Measurements from ENCODE around the gene TMTC3. TPM values are rescaled to one million over a fixed set of nuclear protein-coding genes. Genes with fewer than 3 reads are reported as not detected.

TMTC3 gene
- total RNA-seq, 1 experiment from 2014 or later, result 4.2 TPM

GRCh38 chr12:88225776-88226175, 83.7 kb downstream of the TMTC3 start:
- DNase-seq (ENCODE audit: low spot score), result no peak

- DNase-seq (ENCODE audit: low spot score), result no peak
Measured at GRCh38 chr12:88227263-88227662, 85.2 kb downstream of the TMTC3 start.

GRCh38 chr12:88227871-88228270, 85.8 kb downstream of the TMTC3 start:
- no peak for DNase-seq (ENCODE audit: low spot score)

GRCh38 chr12:88228720-88229119, 86.6 kb downstream of the TMTC3 start:
- DNase-seq (ENCODE audit: low spot score), result no peak

GRCh38 chr12:88230271-88230670, 88.2 kb downstream of the TMTC3 start:
- DNase-seq (ENCODE audit: low spot score), result no peak

DNA sequence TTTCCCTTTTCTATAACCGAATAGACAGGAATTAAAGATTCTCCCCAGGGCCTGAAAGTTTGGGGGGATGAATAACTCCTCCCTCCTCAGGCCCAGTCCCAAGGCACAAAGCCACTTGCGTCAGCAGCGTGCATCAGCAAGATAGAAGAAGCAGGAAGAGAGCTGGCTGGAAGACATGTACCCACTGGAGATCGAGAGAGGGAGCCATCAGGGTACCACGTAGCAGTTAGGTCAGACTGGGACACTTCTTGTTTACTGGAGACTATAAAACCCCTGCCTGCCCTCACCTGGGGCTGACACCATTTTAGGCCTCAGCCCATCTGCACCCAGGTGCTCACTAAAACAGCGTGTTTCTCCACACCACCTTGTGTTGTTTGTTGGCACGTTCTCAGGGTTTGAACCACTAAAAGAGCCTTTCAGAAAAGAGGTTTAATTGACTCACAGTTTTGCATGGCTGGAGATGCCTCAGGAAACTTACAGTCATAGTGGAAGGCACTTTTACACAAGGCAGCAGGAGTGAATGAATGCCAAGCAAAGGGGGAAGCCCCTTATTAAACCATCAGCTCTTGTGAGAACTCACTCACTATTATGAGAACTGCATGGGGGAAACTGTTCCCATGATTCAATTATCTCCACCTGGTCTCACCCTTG, 93.2 kb downstream of the TMTC3 start:
- DNase-seq (ENCODE audit: low spot score), result no peak

DNA sequence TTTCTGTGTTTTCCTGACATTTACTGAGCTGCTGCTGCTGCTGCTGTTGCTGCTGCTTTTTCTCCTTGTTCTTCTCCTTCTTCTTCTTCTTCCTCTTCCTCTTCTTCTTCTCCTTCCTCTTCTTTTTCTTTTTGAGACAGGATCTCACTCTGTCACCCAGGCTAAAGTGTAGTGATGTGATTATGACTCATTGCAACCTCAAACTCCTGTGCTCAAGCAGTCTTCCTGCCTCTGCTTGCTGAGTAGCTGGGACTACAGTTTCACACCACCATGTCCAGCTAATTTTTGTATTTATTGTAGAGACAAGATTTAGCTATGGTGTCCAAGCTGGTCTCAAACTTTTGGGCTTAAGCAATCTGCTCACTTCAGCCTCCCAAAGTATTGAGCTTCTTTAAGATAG, 95.8 kb downstream of the TMTC3 start:
- no peak for DNase-seq (ENCODE audit: low spot score)

DNA sequence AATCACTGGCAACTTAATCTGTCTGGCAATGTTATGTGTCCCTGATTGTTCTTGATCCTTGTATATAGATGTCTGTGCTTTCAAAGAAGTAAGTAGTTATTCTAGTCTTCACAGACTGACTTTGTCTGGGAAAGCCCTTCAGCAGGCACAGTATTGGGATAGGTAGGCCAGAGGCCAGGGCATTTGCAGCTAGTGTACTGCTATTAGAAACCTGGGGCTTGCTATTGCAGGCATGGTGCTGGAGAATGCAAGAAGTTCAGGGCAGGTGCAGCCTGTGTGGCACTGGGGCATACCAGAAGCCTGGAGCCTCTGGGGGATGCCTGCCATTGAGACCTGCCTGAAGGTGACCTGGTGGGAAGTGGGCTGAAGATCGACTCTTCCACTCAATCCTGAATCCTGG, 96.3 kb downstream of the TMTC3 start:
- no peak for DNase-seq (ENCODE audit: low spot score)

DNA sequence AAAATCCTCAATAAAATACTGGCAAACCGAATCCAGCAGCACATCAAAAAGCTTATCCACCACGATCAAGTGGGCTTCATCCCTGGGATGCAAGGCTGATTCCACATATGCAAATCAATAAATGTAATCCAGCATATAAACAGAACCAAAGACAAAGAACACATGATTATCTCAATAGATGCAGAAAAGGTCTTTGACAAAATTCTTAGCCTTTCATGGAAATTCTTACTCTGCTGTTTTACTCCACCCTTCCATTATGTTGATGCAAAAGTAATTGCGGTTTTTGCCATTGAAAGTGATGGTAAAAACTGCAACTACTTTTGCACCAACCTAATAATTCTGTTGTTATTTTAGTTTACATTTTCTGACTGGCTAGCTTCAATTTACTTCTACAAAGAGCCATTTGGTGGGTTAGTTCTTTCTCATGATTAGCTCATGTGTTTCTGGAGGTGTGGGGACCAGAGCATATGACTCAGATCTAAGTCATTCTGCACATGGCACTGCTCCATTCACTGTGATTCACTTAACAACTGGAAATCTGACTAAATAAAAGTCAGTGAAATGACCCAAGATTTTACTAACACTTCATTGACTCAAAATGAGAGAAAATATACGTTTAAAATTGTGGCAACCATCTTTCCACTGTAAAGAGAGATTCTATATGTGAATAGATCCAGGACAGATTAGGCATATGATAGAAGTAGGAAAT, 99.9 kb downstream of the TMTC3 start:
- no peak for DNase-seq (ENCODE audit: low spot score)

DNA sequence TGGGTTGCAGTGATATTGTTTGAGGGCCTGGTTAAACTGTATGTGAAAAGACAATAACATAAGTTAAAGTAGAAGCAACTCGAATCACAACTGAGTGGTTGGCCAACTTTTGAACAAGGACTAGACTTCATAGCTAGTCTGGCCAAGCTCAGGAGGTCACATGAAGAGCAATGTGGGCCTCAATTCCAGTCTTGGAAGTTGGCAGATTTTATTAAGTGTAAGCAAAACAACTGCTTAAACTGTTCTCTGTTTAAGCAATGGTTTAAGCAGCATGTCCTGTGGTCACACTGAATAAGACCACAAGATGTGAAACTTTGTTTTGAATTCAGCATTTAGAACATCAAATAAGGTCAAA, 100.4 kb downstream of the TMTC3 start:
- DNase-seq (ENCODE audit: low spot score), result no peak

DNA sequence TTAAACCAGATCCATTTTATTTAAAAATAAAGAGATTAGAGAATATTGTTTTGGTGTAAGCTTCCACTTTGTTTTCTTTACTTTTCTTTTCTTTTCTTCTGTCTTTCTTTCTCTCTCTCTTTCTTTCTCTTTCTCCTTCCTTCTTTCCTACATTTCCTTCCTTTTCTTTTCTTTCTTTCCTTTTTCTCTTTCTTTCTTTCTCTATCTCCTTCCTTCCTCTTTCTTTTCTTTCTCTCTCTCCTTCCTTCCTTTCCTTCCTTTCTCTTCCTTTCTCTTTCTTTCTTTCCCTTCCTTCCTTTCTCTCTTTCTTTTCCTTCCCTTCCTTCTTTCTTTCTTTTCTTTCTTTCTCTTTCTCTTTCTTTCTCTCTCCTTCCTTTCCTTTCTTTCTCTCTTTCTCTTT, 100.8 kb downstream of the TMTC3 start:
- no peak for DNase-seq (ENCODE audit: low spot score)

DNA sequence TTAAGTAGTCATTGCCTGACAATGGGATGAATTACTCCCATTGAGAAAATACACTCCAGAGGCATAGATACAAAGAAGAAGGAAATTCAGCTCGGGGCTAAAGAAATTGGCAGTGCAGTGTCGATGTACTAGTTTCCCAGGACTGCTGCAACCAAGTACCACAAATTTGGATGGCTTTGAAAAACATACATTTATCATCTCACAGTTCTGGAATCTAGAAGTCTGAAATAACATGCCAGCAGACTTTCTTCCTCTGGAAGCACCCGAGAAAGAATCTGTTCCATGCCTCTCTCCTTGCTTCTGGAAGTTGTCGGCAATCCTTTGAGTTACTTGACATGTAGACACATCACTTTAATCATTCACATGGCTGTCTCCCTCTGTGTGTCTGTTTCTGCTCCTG, 101.9 kb downstream of the TMTC3 start:
- DNase-seq (ENCODE audit: low spot score), result no peak

- no peak for DNase-seq (ENCODE audit: low spot score)
Measured at GRCh38 chr12:88245905-88246304, 103.8 kb downstream of the TMTC3 start.

DNA sequence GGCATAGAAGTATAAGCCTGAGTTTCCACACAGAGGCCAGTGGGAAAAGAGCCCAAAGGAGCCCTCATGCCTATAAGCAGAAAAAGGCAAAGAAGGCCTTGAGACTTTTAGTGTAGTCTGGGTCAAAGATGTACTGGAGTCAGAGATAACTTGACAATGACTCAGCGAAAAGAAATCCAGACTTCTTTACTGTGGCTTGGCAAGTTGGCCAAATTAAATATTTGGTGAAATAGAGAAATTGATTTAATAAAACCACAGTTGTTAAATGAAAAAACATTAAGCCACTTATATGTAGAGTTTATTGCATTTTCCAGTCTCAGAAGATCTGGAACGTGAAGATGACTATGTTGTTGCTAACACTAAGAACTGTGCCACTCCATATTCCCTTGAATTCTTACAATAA, 105.1 kb downstream of the TMTC3 start:
- peak; percentile 54 for DNase-seq (ENCODE audit: low spot score)

DNA sequence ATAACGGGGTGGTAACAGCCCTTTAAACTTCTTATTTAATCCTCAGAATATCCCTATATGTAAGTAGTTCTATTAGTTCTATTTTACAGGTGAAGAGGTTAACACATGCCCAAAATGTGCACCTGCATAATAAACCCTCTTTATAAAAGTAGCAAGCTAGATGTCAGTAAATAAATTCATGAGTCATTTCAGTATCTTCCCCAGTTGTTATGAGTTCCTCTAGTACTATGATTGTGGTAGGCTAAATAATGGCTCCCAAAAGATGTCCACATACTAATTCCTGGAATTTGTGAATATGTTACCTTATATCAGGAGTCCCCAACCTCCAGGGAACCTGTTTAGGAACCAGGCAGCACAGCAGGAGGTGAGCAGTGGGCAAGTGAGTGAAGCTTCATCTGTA, 106.5 kb downstream of the TMTC3 start:
- DNase-seq (ENCODE audit: low spot score), result no peak

Other genes starting within 250 kb of the TMTC3 start
- gene C12orf50, start 112.9 kb upstream of the TMTC3 start, total RNA-seq (2014; rRNA removed; shearing (Covaris generic)), result not detected in 2 replicates
- gene CEP290, start 219 bp upstream of the TMTC3 start, total RNA-seq (2014; rRNA removed; shearing (Covaris generic)), result 5.0 and 9.4 TPM in 2 replicates